ENCODE results near the gene SH3PXD2B.

DNA sequence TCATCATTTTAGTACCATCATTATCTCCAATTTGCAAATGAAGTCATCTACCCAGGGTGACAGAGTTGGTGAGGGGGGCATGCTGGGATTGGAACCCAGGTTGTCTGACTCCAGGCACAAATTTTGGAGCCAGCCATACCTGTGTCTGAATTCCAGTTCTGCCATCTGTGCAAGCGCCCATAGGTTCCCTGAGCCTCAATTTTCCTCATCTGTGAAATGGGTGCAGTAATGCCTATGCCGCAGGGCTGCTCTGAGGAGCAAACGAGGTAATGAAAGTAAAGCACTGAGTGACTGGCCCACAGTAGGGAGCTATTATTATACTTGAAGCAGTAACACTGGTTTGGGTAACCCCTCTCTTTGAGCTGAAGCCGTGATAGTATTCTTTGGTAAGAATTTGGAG lies 49.6 kb downstream of the SH3PXD2B start:
- TF ChIP-seq, protein P1, sequence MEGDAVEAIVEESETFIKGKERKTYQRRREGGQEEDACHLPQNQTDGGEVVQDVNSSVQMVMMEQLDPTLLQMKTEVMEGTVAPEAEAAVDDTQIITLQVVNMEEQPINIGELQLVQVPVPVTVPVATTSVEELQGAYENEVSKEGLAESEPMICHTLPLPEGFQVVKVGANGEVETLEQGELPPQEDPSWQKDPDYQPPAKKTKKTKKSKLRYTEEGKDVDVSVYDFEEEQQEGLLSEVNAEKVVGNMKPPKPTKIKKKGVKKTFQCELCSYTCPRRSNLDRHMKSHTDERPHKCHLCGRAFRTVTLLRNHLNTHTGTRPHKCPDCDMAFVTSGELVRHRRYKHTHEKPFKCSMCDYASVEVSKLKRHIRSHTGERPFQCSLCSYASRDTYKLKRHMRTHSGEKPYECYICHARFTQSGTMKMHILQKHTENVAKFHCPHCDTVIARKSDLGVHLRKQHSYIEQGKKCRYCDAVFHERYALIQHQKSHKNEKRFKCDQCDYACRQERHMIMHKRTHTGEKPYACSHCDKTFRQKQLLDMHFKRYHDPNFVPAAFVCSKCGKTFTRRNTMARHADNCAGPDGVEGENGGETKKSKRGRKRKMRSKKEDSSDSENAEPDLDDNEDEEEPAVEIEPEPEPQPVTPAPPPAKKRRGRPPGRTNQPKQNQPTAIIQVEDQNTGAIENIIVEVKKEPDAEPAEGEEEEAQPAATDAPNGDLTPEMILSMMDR (IDR thresholded peaks at IDR 0.05), result no peak
- TF ChIP-seq POLR2A (IDR thresholded peaks at IDR 0.05) (no peak), POLR2AphosphoS5 (IDR thresholded peaks at IDR 0.05) (no peak)
